AG09319 (cell line): Measurements from ENCODE around the gene P3H3.

Experiments
- DNase-seq: peaks from one replicate; pipeline ENCODE4 v3.0.0-alpha.2; 2010; ENCODE audit warnings: low read depth; ENCODE audit errors: extremely low read depth
- TF ChIP-seq, protein P1 (sequence below): IDR thresholded peaks from 2 replicates; pipeline ENCODE4 v1.5.1; 2011; ENCODE audit warnings: low read depth, mild to moderate bottlenecking, inconsistent platforms, low read length, moderate library complexity

Gene P3H3

DNA sequence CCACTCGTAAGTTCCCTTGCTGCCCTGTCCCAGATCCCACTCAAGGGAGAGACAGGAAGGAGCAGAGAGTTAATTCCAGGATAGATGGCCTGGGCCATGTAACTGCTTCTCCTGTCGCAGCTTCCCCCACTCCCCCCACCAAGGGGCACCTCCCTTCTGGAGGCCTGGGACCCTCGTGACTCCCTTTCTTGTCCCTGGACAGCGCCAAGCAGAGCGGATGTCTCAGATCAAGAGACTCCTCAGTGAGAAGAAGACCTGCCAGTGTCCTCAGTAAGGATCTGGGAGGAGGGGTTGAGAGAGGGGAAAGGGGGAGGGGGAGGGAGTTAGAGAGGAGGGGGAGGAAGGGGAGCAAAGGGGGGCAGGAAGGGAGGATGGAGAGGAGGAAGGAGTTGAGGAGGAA, 9.6 kb upstream of the P3H3 start:
- DNase-seq = no peak
- TF ChIP-seq, protein P1, sequence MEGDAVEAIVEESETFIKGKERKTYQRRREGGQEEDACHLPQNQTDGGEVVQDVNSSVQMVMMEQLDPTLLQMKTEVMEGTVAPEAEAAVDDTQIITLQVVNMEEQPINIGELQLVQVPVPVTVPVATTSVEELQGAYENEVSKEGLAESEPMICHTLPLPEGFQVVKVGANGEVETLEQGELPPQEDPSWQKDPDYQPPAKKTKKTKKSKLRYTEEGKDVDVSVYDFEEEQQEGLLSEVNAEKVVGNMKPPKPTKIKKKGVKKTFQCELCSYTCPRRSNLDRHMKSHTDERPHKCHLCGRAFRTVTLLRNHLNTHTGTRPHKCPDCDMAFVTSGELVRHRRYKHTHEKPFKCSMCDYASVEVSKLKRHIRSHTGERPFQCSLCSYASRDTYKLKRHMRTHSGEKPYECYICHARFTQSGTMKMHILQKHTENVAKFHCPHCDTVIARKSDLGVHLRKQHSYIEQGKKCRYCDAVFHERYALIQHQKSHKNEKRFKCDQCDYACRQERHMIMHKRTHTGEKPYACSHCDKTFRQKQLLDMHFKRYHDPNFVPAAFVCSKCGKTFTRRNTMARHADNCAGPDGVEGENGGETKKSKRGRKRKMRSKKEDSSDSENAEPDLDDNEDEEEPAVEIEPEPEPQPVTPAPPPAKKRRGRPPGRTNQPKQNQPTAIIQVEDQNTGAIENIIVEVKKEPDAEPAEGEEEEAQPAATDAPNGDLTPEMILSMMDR = no peak

DNA sequence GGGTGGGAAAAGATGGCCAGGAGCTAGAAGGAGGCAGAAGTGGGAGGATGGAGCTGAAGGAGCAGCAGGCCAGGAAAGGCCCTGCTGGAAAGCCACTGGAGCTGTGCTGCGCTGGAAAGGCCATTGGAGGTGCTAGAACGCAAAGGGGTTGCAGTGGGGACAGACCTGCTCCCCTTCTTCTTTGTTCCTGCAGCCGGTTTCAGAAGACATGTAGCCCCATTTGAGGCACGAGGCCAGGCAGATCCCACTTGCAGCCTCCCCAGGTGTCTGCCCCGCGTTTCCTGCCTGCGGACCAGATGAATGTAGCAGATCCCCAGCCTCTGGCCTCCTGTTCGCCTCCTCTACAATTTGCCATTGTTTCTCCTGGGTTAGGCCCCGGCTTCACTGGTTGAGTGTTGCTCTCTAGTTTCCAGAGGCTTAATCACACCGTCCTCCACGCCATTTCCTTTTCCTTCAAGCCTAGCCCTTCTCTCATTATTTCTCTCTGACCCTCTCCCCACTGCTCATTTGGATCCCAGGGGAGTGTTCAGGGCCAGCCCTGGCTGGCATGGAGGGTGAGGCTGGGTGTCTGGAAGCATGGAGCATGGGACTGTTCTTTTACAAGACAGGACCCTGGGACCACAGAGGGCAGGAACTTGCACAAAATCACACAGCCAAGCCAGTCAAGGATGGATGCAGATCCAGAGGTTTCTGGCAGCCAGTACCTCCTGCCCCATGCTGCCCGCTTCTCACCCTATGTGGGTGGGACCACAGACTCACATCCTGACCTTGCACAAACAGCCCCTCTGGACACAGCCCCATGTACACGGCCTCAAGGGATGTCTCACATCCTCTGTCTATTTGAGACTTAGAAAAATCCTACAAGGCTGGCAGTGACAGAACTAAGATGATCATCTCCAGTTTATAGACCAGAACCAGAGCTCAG, 8.8 kb upstream of the P3H3 start:
- TF ChIP-seq, protein P1 = no peak
- no peak for DNase-seq

DNA sequence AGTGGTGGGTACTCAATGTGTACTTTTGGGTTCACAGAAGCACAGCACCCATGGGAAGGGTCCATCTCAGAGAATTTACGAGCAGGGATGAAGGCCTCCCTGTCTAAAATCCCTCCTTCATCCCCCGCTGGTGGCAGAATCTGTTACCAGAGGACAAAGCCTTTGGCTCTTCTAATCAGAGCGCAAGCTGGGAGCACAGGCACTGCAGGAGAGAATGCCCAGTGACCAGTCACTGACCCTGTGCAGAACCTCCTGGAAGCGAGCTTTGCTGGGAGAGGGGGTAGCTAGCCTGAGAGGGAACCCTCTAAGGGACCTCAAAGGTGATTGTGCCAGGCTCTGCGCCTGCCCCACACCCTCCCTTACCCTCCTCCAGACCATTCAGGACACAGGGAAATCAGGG, 8.0 kb upstream of the P3H3 start:
- DNase-seq = no peak
- TF ChIP-seq, protein P1 = no peak

DNA sequence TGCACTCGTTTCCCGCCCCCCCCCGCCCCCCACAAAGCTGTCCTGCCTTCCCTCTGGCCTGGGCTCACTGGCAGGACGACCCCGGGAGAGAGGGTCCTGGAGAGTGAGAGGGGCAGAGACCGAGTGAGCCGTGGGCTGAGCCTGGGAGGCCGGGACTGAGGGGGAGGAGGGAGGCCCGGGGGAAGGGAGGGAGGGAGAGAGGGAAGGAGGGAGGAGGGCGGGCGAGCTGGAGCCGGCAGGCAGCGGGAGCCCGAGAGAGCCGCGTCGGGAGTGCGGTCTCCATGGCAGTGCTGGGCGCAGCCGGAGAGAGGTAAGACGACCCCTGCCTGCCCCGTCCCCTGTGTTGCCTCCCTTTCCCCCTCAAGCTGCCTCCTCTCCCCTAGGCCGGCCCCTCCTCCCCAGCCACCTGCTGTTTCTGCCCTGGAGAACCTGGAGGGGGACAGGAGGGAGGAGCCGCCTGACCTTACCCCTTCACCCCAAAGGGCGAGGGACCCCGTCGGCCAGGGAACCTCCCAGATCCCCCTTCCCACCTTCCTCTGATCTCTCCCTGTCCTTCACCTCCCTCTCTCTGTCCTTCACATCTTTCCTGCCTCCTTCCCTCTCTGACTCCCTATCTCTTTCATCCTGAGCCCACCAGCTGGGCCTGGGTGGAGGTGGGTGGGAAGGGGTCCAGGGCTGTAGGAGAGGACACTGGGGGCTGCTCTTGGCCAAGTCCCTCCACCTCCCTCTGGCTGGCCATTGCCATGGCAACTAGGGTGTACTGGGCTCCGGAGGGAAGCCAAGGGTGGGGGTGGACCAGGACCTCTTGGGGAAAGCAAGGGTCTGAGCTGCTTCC, 6.4 kb upstream of the P3H3 start, which contains the start of gene GPR162:
TSS of gene GPR162 (plus strand) at position 231 of the 835 bp plus-strand sequence. CDS start 2,078 bp downstream, outside the sequence.
- TF ChIP-seq, protein P1 = no peak
- no peak for DNase-seq

DNA sequence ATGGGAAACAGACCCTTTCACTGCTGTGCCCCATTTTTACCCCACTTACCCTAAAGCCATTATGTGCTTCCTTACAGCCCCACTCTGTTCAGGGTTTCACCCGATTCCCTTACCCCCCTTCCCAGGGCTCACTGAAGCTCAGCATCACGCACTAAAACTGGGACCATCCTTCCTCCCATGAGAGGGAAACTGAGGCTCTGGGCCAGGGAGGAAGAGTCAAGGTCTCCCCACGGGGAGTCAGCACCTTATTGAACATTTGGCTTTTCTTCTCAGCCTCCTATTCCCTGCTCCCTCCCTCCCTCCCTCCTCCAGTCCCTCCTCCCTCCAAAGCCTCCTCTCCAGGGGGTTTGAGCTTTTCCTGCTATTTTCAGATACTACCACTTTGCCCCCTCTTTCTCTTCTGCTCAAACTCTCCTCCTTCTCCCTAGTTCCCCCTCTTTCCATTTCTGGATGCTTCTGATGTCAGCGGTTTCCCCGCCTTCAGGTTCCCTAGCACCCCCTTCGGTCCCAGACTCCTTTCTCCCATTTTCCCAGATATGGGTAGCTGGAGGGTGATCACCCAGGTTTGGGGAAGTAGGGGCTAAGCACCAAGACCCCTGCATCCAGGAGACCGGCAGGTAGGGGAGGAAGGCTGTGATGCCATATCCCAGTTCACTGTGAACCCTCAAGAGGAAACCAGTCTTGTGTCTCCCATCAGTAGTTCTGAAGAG, 5.6 kb upstream of the P3H3 start:
- no peak for DNase-seq
- TF ChIP-seq, protein P1 = no peak

DNA sequence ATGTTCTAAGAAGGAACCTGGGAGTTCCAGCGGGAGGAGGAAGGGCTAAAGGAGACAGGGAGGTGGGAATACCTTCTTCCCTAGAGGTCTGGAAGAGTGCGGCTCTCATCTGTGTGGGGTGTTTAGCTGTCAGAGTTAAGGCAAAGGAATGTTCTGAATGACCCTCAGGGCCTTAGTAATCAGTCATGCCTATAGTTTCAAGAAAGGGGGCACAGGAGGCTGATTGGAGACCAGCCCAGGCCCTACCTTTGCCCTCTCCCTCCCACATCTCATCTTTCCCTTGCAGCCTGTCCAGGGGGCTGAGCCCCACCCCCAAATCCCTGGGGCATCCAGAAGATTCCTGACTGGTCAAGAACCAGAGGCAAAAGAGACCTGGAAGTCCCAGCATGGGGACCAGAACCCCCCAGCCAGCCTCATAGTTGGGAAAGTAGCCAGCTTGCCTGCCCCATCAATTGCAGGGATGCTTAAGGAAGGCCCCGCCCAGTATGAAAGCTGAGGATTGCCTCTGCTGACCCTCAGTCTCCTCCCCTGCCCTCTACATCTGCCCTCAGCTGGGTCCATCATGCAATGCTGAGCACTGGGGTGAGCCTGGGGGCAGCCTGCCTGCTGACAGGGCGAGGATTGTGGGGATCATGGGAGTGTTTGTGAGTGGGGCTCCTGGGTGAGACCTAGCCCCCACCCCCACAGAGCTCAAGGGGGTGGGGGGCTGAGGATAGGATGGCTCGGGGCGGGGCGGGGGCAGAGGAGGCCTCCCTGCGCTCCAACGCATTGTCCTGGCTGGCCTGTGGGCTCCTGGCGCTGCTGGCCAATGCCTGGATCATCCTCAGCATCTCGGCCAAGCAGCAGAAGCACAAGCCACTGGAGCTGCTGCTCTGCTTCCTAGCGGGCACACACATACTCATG, 4.8 kb upstream of the P3H3 start:
- DNase-seq = no peak
- TF ChIP-seq, protein P1 = no peak
